ENCODE data around the gene PINLYP. TPM values are rescaled to one million over a fixed set of nuclear protein-coding genes. Genes with fewer than 3 reads are reported as not detected.
A peak's percentile ranks its signal among the peaks of the same experiment; 100 is the strongest.

Gene PINLYP
- total RNA-seq, 1 donor from 2014 or later, result 0.91 TPM

- no peaks in the 10 kb centered on the region for H3K9me3 Mint-ChIP-seq (ENCODE audit: unreplicated experiment)
- DNase-seq (ENCODE audit: extremely low spot score, unreplicated experiment), result peak; percentile 89
- H3K36me3 Mint-ChIP-seq (ENCODE audit: unreplicated experiment), result peaks cover 22% of the 10 kb centered on the region
- no peak overlapping the region for H3K27ac Mint-ChIP-seq (ENCODE audit: unreplicated experiment)
- H3K4me3 Mint-ChIP-seq (ENCODE audit: unreplicated experiment), result no peak overlapping the region
- no peaks in the 10 kb centered on the region for H3K27me3 Mint-ChIP-seq (ENCODE audit: unreplicated experiment)
- TF ChIP-seq CTCF (IDR thresholded peaks at IDR 0.05), result peak; percentile 75
- no peaks in the 10 kb centered on the region for H3K4me1 Mint-ChIP-seq (ENCODE audit: unreplicated experiment)
These were observed 20.3 kb upstream of the PINLYP start for GRCh38 chr19:43555185-43555770.

- no peak for TF ChIP-seq CTCF (IDR thresholded peaks at IDR 0.05)
- no peak for DNase-seq (ENCODE audit: extremely low spot score, unreplicated experiment)
- Mint-ChIP-seq H3K36me3 (ENCODE audit: unreplicated experiment) (peaks cover 11% of the 10 kb centered on the region), H3K4me3 (ENCODE audit: unreplicated experiment) (no peak overlapping the region), H3K27me3 (ENCODE audit: unreplicated experiment) (no peaks in the 10 kb centered on the region), H3K4me1 (ENCODE audit: unreplicated experiment) (peaks cover 16% of the 10 kb centered on the region), H3K27ac (ENCODE audit: unreplicated experiment) (peak overlapping the region; percentile 25), H3K9me3 (ENCODE audit: unreplicated experiment) (no peaks in the 10 kb centered on the region)
These were observed 14.9 kb upstream of the PINLYP start for GRCh38 chr19:43560687-43561086.

- no peaks in the 10 kb centered on the region for H3K9me3 Mint-ChIP-seq (ENCODE audit: unreplicated experiment)
- peaks cover 11% of the 10 kb centered on the region for H3K36me3 Mint-ChIP-seq (ENCODE audit: unreplicated experiment)
- TF ChIP-seq CTCF (IDR thresholded peaks at IDR 0.05), result no peak
- H3K4me3 Mint-ChIP-seq (ENCODE audit: unreplicated experiment), result no peak overlapping the region
- DNase-seq (ENCODE audit: extremely low spot score, unreplicated experiment), result no peak
- H3K27ac Mint-ChIP-seq (ENCODE audit: unreplicated experiment), result peak overlapping the region; percentile 79
- H3K27me3 Mint-ChIP-seq (ENCODE audit: unreplicated experiment), result no peaks in the 10 kb centered on the region
- peaks cover 16% of the 10 kb centered on the region for H3K4me1 Mint-ChIP-seq (ENCODE audit: unreplicated experiment)
These were observed 14.2 kb upstream of the PINLYP start for GRCh38 chr19:43561139-43561970.

GRCh38 chr19:43562226-43562697 lies 13.3 kb upstream of the PINLYP start:
- Mint-ChIP-seq H3K4me3 (ENCODE audit: unreplicated experiment) (no peak overlapping the region), H3K9me3 (ENCODE audit: unreplicated experiment) (no peaks in the 10 kb centered on the region), H3K27ac (ENCODE audit: unreplicated experiment) (peak overlapping the region; percentile 79), H3K27me3 (ENCODE audit: unreplicated experiment) (no peaks in the 10 kb centered on the region), H3K4me1 (ENCODE audit: unreplicated experiment) (peaks cover 16% of the 10 kb centered on the region), H3K36me3 (ENCODE audit: unreplicated experiment) (peaks cover 13% of the 10 kb centered on the region)
- TF ChIP-seq CTCF (IDR thresholded peaks at IDR 0.05), result no peak
- no peak for DNase-seq (ENCODE audit: extremely low spot score, unreplicated experiment)

- peak overlapping the region; percentile 79 for H3K27ac Mint-ChIP-seq (ENCODE audit: unreplicated experiment)
- DNase-seq (ENCODE audit: extremely low spot score, unreplicated experiment), result peak; percentile 90
- H3K9me3 Mint-ChIP-seq (ENCODE audit: unreplicated experiment), result no peaks in the 10 kb centered on the region
- H3K36me3 Mint-ChIP-seq (ENCODE audit: unreplicated experiment), result peaks cover 11% of the 10 kb centered on the region
- H3K27me3 Mint-ChIP-seq (ENCODE audit: unreplicated experiment), result no peaks in the 10 kb centered on the region
- no peak overlapping the region for H3K4me3 Mint-ChIP-seq (ENCODE audit: unreplicated experiment)
- peaks cover 16% of the 10 kb centered on the region for H3K4me1 Mint-ChIP-seq (ENCODE audit: unreplicated experiment)
- no peak for TF ChIP-seq CTCF (IDR thresholded peaks at IDR 0.05)
These were observed 12.8 kb upstream of the PINLYP start for GRCh38 chr19:43562698-43563241.

Data from osteocyte (in vitro differentiated cells).